Loucy (cell line): ENCODE measurements around the gene HAUS2.

Experiments used
- EZH2phosphoT487 ChIP-seq: fragments of 200-600 bp; IDR thresholded peaks from 2 replicates; pipeline ENCODE4 v1.6.1; 2018; ENCODE audit warnings: antibody characterized with exemption, mild to moderate bottlenecking, moderate library complexity, borderline replicate concordance
- TF ChIP-seq, protein P1 (sequence below): fragments of 200-600 bp; sonication (generic); conservative IDR thresholded peaks from 2 replicates; pipeline ENCODE4 v1.5.1; 2014; ENCODE audit warnings: mild to moderate bottlenecking, antibody characterized with exemption, low read length

DNA sequence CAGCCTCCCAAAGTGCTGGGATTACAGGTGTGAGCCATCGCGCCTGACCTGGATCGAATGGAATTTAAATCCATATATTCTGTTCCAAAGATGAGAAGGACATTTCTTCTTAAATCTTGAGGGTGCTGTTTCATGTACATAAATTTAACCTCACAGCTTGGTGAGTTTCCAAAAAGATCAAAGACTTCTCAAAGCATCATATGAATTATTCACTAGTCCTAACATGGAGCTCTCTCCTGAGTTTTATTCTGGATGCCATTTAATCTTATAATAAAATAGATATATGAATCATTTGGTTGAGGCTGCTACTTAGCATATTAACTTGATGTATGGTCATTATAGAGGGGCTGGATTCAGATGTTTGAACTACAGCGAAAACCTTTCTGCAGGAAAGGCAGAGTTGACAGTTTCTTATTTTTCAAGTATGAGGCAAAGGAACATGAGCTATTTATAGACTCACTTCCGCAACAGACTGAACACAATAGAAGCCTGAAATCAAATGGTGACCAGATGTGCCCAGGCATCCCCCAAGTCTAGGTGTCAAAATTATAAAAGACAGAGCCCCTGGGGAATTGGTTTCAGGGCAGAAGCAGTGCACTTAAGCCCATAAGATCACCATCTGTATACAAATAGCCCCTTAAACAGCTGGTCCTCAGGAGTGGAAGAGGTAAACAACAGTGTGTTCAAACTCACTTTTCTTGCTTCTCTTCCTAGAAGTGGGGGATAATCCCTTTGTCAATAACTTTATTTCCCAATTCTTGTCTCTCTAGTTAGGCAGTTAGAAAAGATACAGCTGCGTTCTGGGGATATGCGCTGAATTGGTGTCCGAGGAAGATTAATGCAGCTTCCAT, 56.5 kb downstream of the HAUS2 start:
- TF ChIP-seq, protein P1, sequence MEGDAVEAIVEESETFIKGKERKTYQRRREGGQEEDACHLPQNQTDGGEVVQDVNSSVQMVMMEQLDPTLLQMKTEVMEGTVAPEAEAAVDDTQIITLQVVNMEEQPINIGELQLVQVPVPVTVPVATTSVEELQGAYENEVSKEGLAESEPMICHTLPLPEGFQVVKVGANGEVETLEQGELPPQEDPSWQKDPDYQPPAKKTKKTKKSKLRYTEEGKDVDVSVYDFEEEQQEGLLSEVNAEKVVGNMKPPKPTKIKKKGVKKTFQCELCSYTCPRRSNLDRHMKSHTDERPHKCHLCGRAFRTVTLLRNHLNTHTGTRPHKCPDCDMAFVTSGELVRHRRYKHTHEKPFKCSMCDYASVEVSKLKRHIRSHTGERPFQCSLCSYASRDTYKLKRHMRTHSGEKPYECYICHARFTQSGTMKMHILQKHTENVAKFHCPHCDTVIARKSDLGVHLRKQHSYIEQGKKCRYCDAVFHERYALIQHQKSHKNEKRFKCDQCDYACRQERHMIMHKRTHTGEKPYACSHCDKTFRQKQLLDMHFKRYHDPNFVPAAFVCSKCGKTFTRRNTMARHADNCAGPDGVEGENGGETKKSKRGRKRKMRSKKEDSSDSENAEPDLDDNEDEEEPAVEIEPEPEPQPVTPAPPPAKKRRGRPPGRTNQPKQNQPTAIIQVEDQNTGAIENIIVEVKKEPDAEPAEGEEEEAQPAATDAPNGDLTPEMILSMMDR = no peak
- no peak for TF ChIP-seq EZH2phosphoT487
